HG02943 (cell line): Measurements from ENCODE around the gene AZGP1.
"Not testable (repeated sequence)": the region's sequence is repeated elsewhere in the genome, so short reads cannot be mapped to it uniquely, and the experiment has no call there.

Experiments
- ATAC-seq: cut with Tn5 transposase; IDR thresholded peaks from one replicate; pipeline ENCODE4 v1.9.1; 2021; ENCODE audit warnings: mild to moderate bottlenecking, low read depth, moderate library complexity; ENCODE audit not compliant: unreplicated experiment

Gene AZGP1

DNA sequence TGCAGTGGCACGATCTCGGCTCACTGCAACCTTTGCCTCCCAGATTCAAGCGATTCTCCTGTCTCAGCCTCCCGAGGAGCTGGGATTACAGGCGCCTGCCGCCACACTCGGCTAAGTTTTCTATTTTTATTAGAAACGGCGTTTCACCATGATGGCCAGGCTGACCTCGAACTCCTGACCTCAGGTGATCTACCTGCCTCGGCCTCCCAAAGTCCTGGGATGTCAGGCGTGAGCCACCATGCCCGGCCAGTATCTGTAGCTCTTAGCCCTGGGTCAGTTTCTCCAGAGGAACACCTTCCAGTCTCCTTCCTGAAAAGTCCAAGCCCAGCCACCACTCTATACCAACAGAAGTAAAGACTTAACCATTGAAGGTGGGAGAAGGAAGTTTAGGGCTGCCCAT is 24.4 kb upstream of the AZGP1 start:
- ATAC-seq = no peak

DNA sequence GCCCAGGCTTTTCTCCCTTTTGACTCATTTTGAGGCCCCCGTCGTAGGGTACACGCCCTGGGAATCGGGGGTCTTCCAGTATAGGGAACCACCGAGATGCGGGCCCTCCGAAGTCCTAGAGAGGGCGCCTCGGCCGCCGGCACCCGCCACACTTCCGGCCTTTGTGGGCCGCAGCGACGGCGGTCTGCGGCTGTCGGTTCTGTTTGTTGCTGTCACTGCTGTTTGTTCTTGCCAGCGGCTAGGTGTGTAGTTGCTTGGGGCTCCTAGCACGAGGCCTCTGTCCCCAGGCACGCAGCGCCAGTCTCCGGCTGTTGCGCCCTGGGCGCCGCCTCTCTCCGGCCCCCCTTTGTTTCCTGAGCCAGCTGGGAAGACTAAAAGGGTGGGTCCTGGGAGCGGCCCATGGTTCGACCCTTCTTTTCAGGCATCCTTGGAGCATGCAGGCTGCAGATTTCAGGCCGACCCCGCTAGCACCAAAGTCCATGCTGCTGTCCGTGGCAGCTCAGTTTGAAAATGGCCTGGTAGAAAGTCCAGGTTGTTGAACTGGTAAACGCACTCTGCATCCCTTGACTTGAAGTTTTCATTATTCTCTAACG is 21.8 kb upstream of the AZGP1 start:
- no peak for ATAC-seq

DNA sequence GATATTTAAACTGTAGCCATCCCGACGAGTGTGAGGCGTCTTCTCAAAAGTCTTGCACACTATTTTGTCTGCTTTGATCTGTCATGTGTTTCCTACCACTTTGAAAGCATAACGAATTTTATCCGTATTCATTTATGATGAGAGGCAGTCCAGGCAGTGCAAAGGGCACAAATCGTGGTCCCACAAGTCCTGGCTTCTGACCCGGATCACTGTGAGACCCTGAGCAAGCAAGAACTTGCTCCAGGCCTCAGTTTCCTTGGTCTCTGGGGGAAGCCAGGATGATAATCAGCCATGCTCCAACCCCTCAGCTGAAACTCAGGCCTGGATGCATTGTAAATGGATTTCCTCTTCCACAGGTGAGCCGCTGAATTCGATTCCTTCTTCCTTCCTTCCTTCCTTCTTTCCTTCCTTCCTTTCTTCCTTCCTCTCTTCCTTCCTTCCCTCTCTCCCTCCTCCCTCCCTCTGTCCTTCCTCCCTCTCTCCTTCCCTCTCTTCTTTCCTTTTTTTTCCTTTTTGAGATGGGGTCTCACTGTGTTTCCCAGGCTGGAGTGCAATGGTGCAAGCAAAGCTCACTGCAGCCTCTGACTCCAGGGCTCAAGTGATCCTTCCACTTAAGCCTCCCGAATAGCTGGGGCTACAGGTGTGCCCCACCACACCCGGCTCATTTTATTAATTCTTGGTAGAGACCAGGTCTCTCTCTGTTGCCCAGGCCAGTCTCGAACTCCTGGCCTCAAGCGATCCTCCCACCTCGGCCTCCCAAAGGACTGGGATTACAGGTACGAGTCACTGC is 21.1 kb upstream of the AZGP1 start:
- ATAC-seq = no peak

DNA sequence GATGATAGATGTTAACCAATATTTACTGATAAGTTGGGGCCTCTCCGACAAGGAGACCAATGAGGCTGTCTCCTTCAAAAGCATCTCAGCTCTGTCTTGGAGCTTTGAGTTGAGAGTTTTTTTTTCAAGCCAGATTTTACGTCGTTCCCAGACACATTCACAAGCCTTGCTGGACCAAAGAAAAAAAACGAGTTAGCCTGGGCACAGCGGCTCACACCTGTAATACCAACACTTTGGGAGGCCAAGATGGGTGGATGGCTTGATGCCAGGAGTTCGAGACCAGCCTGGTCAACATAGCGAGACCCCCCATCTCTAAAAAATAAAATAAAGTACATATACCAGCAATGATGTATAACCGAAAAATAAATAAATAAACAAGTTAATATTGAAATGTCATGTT is 19.0 kb upstream of the AZGP1 start:
- no peak for ATAC-seq

DNA sequence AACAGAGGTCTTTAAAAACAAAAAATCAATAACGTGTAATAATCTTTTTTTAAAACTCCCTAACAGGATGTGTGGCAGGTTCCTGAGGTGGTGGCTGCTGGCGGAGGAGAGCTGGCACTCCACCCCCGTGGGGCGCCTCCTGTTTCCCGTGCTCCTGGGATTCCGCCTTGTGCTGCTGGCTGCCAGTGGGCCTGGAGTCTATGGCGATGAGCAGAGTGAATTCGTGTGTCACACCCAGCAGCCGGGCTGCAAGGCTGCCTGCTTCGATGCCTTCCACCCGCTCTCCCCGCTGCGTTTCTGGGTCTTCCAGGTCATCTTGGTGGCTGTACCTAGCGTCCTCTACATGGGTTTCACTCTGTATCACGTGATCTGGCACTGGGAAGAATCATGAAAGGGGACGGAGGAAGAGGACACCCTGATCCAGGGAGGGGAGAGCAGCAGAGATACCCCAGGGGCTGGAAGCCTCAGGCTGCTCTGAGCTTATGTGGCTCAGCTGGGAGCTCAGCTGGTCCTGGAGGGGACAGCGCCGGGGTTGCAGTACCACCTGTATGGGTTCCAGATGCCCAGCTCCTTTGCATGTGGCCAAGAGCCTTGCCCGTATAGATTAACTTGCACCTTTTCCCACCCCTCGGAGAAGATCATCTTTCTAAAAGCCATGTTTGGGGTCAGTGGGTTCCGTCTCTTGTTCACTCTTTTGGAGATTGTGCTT is 16.7 kb upstream of the AZGP1 start:
- ATAC-seq = no peak

DNA sequence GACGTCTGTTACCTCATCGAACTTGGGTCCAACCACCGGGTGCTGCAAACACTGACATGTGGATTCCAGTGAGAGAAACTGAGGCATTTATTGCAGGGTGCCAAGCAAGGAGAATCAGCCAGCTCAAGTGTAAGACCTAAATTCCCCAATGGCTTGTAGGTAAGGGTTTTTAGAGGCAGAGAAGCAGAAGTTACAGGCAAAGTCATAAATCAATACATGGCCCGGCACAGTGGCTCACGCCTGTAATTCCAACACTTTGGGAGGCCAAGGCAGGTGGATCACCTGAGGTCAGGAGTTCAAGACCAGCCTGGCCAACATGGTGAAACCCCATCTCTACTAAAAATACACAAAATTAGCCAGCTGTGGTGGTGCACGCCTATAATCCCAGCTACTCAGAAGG is 15.7 kb upstream of the AZGP1 start:
- not testable (repeated sequence) for ATAC-seq

DNA sequence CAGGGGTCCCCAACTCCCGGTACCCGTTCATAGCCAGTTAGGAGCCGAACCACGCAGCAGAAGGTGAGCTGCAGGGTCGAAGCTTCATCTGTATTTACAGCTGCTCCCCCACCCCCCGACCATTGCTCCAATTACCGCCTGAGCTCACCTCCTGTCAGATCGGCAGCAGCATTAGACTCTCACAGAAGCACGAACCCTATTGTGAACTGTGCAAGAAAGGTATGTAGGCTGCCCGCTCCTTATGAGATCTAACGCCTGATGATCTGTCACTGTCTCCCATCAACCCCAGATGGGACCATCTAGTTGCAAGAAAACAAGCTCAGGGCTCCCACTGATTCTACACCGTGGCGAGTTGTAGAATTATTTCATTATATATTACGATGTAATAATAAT is 14.6 kb upstream of the AZGP1 start:
- ATAC-seq = no peak

DNA sequence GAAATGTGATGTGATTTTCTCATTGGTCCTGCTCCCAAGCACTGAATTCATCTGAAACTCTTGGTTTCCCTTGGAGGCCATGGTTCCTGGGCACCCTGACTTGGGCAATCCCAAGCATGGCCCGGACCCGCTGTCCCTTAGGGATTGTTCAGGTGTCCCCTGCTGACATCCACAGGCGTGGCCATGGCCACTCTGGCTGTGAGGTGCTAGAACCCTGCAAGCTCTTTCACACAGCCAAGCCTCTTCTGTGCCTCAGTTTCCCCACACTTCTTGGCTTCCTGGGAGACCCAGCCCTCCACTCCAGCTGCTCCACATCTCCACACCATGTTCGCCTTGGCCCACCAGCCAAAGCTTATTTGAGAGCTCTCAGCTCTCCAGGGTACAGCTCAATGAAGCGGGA is 12.0 kb upstream of the AZGP1 start:
- no peak for ATAC-seq

DNA sequence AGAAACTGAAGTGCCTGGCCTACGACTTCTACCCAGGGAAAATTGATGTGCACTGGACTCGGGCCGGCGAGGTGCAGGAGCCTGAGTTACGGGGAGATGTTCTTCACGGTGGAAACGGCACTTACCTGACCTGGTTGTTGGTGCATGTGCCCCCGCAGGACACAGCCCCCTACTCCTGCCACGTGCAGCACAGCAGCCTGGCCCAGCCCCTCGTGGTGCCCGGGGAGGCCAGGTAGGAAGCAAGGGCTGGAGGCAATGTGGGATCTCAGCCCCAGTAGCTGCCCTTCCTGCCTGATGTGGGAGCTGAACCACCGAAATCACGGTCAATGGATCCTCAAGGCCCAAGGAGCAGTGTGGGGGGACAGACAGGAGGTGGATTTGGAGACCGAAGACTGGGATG is 11.5 kb upstream of the AZGP1 start:
- not testable (repeated sequence) for ATAC-seq

DNA sequence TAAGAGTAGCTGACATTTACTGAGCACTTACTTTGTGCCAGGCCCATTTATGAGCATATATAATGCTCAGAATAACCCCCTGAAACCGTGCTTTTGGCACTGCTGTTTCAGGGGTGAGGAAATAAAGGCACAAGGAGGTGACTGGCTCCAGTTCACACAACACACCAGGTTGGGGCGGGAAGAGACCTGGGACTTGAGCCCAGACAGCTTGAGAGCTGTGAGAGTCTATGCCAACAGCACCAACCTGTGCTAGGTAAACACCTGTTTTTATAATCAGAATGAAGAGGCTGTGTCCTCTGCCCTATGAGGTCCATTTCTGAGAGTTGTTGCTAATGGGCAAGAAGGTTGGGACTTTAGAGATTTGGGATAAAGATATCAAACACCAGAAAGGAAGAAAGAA is 8.8 kb upstream of the AZGP1 start:
- no peak for ATAC-seq

DNA sequence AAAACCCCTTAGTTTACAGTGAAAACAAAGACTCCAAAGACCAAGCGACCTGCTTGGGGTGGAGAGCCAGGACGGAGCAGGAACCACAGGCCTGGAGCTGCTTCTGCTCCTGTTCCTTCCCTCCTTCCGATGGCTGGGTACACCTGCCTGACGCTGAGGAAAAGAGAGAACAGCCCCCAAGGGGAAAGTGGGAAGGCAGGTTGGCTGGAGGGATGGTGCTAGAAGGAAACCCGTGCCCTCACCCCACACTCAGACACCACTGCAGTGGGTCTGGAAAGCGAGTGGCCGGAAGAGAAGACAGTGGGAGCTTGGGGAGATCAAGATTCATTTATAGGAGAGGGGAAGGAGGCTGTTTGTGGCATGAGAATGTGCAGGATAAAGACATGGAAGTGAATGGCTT is 5.2 kb upstream of the AZGP1 start:
- not testable (repeated sequence) for ATAC-seq

DNA sequence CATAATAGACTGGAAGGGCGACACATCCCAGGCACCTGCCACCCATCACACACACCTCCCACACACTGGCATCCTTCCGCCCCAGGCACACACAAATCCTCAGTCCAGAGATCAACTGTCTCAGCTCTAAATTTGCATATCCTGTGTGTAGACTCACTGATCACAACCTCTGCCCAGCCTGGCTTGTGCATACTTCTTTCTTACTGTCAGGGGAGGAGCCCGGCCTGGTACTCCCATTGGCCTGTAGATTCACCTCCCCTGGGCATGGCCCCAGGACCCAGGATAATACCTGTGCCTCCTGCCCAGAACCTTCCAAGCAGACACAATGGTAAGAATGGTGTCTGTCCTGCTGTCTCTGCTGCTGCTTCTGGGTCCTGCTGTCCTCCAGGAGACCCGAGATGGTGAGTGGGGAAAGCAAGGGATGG is 4.6 kb upstream of the AZGP1 start:
- ATAC-seq = not testable (repeated sequence)

DNA sequence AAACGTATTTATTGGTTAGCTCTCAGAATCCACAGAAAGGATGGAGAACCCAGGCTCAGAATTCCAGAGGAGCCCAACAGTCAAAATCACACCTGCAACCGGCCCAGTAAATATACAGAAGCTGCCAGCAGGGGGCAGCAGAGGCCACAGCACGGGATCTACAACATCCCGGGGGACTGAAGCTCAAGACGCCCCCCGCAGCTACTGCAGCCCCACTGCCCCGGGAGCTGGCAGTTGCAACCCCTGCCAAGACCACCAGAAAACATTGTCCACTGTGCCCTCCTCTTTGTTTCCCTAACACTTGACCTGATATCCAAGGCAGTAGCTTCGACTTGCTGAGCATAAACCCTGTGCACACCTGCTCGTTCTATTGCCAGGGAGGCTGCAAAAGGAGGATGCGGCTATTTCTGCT is 4.0 kb upstream of the AZGP1 start:
- not testable (repeated sequence) for ATAC-seq

DNA sequence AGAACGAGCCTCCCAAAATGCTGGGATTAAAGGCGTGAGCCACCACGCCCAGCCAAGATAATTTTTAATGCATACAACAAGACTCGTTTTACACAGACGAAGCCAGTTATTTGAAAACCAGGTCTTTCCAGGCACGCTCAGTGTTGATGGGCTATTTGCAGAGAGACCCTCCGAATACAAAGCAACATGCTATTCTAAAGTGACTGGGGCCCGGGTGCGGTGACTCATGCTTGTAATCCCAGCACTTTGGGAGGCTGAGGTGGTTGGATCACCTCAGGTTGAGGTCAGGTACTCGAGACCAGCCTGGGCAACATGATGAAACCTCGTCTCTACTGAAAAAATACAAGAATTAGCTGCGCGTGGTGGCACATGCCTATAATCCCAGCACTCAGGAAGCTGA is 795 bp upstream of the AZGP1 start:
- ATAC-seq = no peak

DNA sequence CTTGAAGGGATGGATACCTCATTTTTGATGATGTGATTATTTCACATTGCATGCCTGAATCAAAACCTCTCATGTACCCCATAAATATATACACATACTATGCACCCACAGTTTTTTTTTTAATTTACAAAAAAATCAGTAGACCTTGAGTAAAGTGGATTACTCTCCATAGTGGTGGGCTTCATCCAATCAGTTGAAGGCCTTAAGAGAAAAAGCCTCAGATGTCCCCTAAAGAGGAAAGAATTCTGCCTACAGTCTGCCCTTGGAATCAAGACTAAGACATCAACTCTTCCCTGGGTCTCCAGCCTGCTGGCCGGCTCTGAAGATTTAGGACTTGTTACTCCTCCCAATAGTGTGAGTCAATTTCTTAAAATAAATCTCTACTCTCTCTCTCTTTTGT is 1.1 kb downstream of the AZGP1 start:
- ATAC-seq = no peak

DNA sequence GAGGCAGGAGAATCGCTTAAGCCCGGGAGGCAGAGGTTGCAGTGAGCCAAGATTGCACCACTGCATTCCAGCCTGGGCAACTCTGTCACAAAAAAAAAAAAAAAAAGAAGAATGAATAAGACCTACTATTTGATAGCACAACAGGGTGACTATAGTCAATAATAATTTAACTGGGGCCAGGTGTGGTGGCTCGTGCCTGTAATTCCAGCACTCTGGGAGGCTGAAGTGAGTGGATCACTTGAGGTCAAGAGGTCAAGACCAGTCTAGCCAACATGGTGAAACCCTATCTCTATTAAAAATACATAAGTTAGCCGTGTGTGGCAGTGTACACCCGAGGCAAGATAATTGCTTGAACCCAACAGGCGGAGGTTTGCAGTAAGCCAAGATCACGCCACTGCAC is 2.0 kb downstream of the AZGP1 start:
- not testable (repeated sequence) for ATAC-seq

DNA sequence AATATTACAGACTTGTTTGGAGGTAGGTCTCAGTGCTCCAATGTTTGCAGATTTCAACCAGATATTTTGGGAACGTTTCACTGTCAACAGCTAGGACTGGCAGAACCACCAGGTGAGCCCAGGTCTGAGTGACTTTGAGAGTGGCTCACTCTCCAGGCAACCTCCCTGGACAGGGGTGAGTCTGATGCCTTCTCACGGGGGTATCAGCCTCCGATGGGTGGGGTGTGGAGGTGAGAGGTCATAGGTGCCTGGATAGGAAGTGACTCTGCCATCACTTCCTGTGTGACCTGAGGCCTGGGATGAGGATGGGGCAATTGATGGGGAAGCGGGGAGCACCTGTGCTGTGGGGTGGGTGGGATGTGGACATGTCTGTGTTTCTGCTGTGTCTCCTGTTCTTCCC is 4.6 kb downstream of the AZGP1 start:
- ATAC-seq = no peak

DNA sequence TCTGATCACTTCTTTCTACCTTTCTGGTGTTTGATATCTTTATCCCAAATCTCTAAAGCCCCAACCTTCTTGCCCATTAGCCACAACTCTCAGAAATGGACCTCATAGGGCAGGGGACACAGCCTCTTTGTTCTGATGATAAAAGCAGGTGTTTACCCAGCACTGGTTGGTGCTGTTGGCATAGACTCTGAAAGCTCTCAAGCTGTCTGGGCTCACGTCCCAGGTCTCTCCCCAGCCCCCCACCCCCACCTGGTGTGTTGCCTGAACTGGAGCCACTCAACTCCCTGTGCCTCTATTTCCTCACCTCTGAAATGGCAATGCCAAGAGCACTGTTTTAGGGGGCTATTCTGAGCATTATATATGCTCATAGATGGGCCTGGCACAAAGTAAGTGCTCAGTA is 6.0 kb downstream of the AZGP1 start:
- not testable (repeated sequence) for ATAC-seq

DNA sequence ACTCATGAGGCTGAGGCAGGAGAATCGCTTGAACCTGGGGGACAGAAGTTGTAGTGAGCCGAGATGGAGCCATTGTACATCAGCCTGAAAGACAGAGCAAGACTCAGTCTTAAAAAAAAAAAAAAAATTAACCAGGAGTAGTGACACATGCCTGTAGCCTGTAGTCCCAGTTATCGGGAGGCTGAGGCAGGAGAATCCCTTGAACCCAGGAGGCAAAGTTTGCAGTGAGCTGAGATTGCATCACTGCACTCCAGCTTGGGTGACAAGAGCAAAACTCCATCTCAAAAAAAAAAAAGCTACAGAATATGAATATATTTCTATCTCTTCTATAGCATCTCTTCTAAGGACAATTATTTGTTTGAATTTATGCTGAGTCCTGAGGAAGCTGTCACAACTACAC is 6.5 kb downstream of the AZGP1 start:
- ATAC-seq = no peak

DNA sequence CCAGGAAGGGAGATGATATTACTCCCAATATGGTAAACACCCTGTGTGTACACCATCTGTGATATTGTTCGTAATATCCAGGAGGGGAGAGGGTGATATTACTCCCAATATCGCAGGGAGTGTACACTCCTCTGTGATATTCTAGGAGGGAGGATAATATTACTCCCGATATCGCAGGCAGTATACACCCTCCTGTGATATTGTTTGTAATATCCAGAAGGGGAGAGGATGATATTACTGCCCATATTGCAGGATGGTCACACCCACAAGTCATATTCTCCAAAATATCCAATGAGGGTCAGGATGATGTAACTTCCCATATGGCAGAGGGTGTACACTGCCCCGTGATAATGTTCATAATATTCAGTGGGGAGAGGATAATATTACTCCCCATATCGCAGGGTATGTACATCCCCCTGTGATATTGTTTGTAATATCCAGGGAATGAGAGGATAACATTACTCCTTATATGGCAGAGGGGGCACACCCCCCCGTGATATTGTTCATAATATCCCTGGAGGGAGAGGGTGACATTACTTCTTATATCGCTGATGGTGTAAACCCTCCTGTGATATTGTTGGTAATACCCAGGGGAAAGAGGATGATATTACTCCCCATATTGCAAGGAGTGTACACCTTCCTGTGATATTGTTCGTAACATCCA is 17.1 kb downstream of the AZGP1 start:
- no peak for ATAC-seq

DNA sequence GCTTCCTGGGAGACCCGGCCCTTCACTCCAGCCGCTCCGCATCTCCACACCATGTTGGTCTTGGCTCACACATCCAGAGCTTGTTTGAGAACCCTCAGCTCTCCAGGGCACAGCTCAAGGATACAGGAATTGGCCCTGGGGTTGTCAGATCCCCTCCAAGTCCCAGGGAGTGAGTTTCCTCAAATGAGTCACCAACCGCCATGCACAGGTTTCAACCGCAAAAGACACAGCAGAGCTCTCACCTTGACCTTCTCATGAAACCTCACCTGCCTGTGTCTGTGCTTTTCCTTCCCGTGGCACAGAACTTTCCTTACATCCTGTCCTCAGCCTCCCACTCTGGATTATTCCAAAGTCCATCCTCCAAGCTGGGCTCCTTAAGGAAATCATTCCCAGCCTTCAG is 20.6 kb downstream of the AZGP1 start:
- no peak for ATAC-seq
